Subcutaneous abdominal adipose tissue (tissue), 5 donors: Measurements from ENCODE around the gene REG4.
"Not testable (repeated sequence)": the region's sequence is repeated elsewhere in the genome, so short reads cannot be mapped to it uniquely, and the experiment has no call there.

ENCODE experiments used
- H3K27ac ChIP-seq: one replicate; pipeline ENCODE4 v1.7.0; 2013; ENCODE audit warnings: low read depth, mild to moderate bottlenecking, inconsistent platforms, low read length, moderate library complexity
- H3K27me3 ChIP-seq, 5 donors: one replicate each; pipeline ENCODE4 v1.7.0; 2013; ENCODE audit warnings: low read length in 5 of 5, inconsistent platforms in 1 of 5; ENCODE audit not compliant: control insufficient read depth in 5 of 5, insufficient read depth in 4 of 5
- H3K36me3 ChIP-seq, 5 donors: one replicate each; pipeline ENCODE4 v1.7.0; 2013; ENCODE audit warnings: low read length in 5 of 5; ENCODE audit not compliant: control insufficient read depth in 5 of 5, insufficient read depth in 5 of 5
- H3K4me1 ChIP-seq, 5 donors: one replicate each; pipeline ENCODE4 v1.7.0; 2013; ENCODE audit warnings: low read length in 5 of 5, mild to moderate bottlenecking in 3 of 5, moderate library complexity in 1 of 5; ENCODE audit not compliant: control insufficient read depth in 5 of 5, insufficient read depth in 5 of 5
- H3K4me3 ChIP-seq, 5 donors: one replicate each; pipeline ENCODE4 v1.7.0; 2013; ENCODE audit warnings: low read length in 5 of 5, low read depth in 1 of 5
- H3K9ac ChIP-seq, 5 donors: one replicate each; pipeline ENCODE4 v1.7.0; 2013; ENCODE audit warnings: low read length in 5 of 5, mild to moderate bottlenecking in 4 of 5, moderate library complexity in 3 of 5
- H3K9me3 ChIP-seq, 5 donors: one replicate each; pipeline ENCODE4 v1.7.0; 2013; ENCODE audit warnings: low read length in 5 of 5; ENCODE audit not compliant: control insufficient read depth in 5 of 5
- donor health status: healthy.
- donor health status: healthy.
- donor health status: healthy.
- donor health status: healthy.
- donor health status: healthy.

REG4 gene

GRCh38 chr1:119795261-119796200 lies 15.7 kb downstream of the REG4 start:
- peaks cover 0 to 2% (median 0%) of the 10 kb centered on the region in 5 donors for H3K4me1 ChIP-seq
- H3K36me3 ChIP-seq: no peaks in the 10 kb centered on the region
- H3K9me3 ChIP-seq: no peaks in the 10 kb centered on the region
- H3K27me3 ChIP-seq: no peaks in the 10 kb centered on the region
- no peak overlapping the region for H3K27ac ChIP-seq
- H3K4me3 ChIP-seq: no peak overlapping the region
- no peak overlapping the region for H3K9ac ChIP-seq

GRCh38 chr1:119794876-119795240 lies 16.4 kb downstream of the REG4 start:
- Histone ChIP-seq H3K9ac (no peak overlapping the region), H3K4me1 (peaks cover 0 to 4% (median 0%) of the 10 kb centered on the region in 5 donors), H3K27ac (no peak overlapping the region), H3K9me3 (no peaks in the 10 kb centered on the region), H3K36me3 (no peaks in the 10 kb centered on the region), H3K4me3 (no peak overlapping the region), H3K27me3 (no peaks in the 10 kb centered on the region)

- no peak overlapping the region for H3K27ac ChIP-seq
- H3K9me3 ChIP-seq: no peaks in the 10 kb centered on the region
- H3K36me3 ChIP-seq: no peaks in the 10 kb centered on the region
- H3K9ac ChIP-seq: no peak overlapping the region
- H3K4me3 ChIP-seq: no peak overlapping the region
- no peaks in the 10 kb centered on the region for H3K27me3 ChIP-seq
- peaks cover 0 to 4% (median 0%) of the 10 kb centered on the region in 5 donors for H3K4me1 ChIP-seq
These were observed 16.9 kb downstream of the REG4 start for GRCh38 chr1:119794230-119794875.

- no peak overlapping the region for H3K9ac ChIP-seq
- H3K27me3 ChIP-seq: no peaks in the 10 kb centered on the region
- H3K9me3 ChIP-seq: no peaks in the 10 kb centered on the region
- H3K4me3 ChIP-seq: no peak overlapping the region
- no peak overlapping the region for H3K27ac ChIP-seq
- H3K36me3 ChIP-seq: no peaks in the 10 kb centered on the region
- peaks cover 0 to 15% (median 3%) of the 10 kb centered on the region in 5 donors for H3K4me1 ChIP-seq
These were observed 19.9 kb downstream of the REG4 start for GRCh38 chr1:119791377-119791776.

GRCh38 chr1:119790451-119791198 lies 20.6 kb downstream of the REG4 start:
- Histone ChIP-seq H3K4me3 (no peak overlapping the region), H3K27me3 (no peaks in the 10 kb centered on the region), H3K9me3 (no peaks in the 10 kb centered on the region), H3K27ac (no peak overlapping the region), H3K4me1 (peaks cover 0 to 15% (median 3%) of the 10 kb centered on the region in 5 donors), H3K9ac (no peak overlapping the region), H3K36me3 (no peaks in the 10 kb centered on the region)

- Histone ChIP-seq H3K9me3 (no peaks in the 10 kb centered on the region), H3K27ac (no peak overlapping the region), H3K36me3 (no peaks in the 10 kb centered on the region), H3K4me3 (no peak overlapping the region), H3K27me3 (no peaks in the 10 kb centered on the region), H3K4me1 (peaks cover 0 to 36% (median 18%) of the 10 kb centered on the region in 5 donors), H3K9ac (no peak overlapping the region)
These were observed 23.5 kb downstream of the REG4 start for GRCh38 chr1:119787776-119788175.

GRCh38 chr1:119786473-119787050 lies 24.7 kb downstream of the REG4 start:
- H3K4me3 ChIP-seq, H3K9me3 ChIP-seq, H3K27me3 ChIP-seq, H3K9ac ChIP-seq, H3K27ac ChIP-seq, H3K36me3 ChIP-seq: not testable (repeated sequence)
- peaks cover 0 to 37% (median 18%) of the 10 kb centered on the region in 5 donors for H3K4me1 ChIP-seq

- not testable (repeated sequence) for H3K4me3 ChIP-seq, H3K9me3 ChIP-seq, H3K9ac ChIP-seq, H3K36me3 ChIP-seq, H3K27ac ChIP-seq, H3K27me3 ChIP-seq
- peaks cover 0 to 37% (median 18%) of the 10 kb centered on the region in 5 donors for H3K4me1 ChIP-seq
These were observed 25.2 kb downstream of the REG4 start for GRCh38 chr1:119786046-119786445.

GRCh38 chr1:119784191-119784781 lies 27.0 kb downstream of the REG4 start:
- no peak overlapping the region for H3K4me3 ChIP-seq
- no peaks in the 10 kb centered on the region for H3K36me3 ChIP-seq
- no peak overlapping the region for H3K9ac ChIP-seq
- H3K27ac ChIP-seq: no peak overlapping the region
- H3K27me3 ChIP-seq: no peaks in the 10 kb centered on the region
- peaks cover 0 to 41% (median 27%) of the 10 kb centered on the region in 5 donors for H3K4me1 ChIP-seq
- no peaks in the 10 kb centered on the region for H3K9me3 ChIP-seq
